ENCODE data around the gene DUSP16. TPM values are rescaled to one million over a fixed set of nuclear protein-coding genes. Genes with fewer than 3 reads are reported as not detected.
"Not testable (repeated sequence)": the region's sequence is repeated elsewhere in the genome, so short reads cannot be mapped to it uniquely, and the experiment has no call there.

DUSP16 gene
- total RNA-seq, 1 experiment from 2014 or later: 4.4 TPM

GRCh38 chr12:12583510-12584178 lies 21.0 kb upstream of the DUSP16 start:
- CTCF ChIA-PET: no interaction called here

GRCh38 chr12:12582895-12583303 lies 20.2 kb upstream of the DUSP16 start:
- DNase-seq (peak; percentile 91), ATAC-seq (peak; percentile 71)
- Histone ChIP-seq H4K20me1 (ENCODE audit: low read length) (no peaks in the 10 kb centered on the region), H3K9me3 (ENCODE audit: low read length) (no peaks in the 10 kb centered on the region), H3F3A (ENCODE audit: low read length, unreplicated experiment) (no peaks in the 10 kb centered on the region), H3K36me3 (ENCODE audit: low read depth, low read length) (no peaks in the 10 kb centered on the region), H3K27me3 (ENCODE audit: low read length) (no peaks in the 10 kb centered on the region), H3K79me2 (ENCODE audit: low read length) (no peaks in the 10 kb centered on the region), H3K9ac (ENCODE audit: low read length) (peak overlapping the region; percentile 96), H3K27ac (ENCODE audit: low read length) (peak overlapping the region; percentile 100), H3K9me2 (replicated peaks; ENCODE audit: low read length) (no peaks in the 10 kb centered on the region), H3K4me1 (ENCODE audit: insufficient read depth, low read length) (peaks cover 65% of the 10 kb centered on the region), H3K4me3 (ENCODE audit: low read length) (no peak overlapping the region), H2AFZ (ENCODE audit: low read length) (no peak overlapping the region), H3K4me2 (ENCODE audit: low read length) (peak overlapping the region; percentile 63)
- intact Hi-C loops (cut with micrococcal nuclease): no loop called here
- ChIA-PET CTCF (no interaction called here), POLR2A (ENCODE audit: unreplicated experiment) (no interaction called here)
- no peak for TF ChIP-seq CTCF (conservative IDR thresholded peaks at IDR 0.05; ENCODE audit: low read depth, low read length)
- no peak for TF ChIP-seq EZH2phosphoT487 (IDR thresholded peaks at IDR 0.05; ENCODE audit: borderline replicate concordance, low read length)
- TF ChIP-seq EZH2 (IDR thresholded peaks at IDR 0.05; ENCODE audit: low read length, unreplicated experiment): no peak
- BruUV-seq (replicated peaks): no TSS peak

More at GRCh38 chr12:12583510-12584178, 21.0 kb upstream of the DUSP16 start:
- Histone ChIP-seq H3F3A (ENCODE audit: low read length, unreplicated experiment) (no peaks in the 10 kb centered on the region), H3K9me2 (replicated peaks; ENCODE audit: low read length) (no peaks in the 10 kb centered on the region), H3K36me3 (ENCODE audit: low read depth, low read length) (no peaks in the 10 kb centered on the region), H3K27me3 (ENCODE audit: low read length) (no peaks in the 10 kb centered on the region), H3K4me1 (ENCODE audit: insufficient read depth, low read length) (peaks cover 65% of the 10 kb centered on the region), H3K27ac (ENCODE audit: low read length) (peak overlapping the region; percentile 97), H3K9me3 (ENCODE audit: low read length) (no peaks in the 10 kb centered on the region), H4K20me1 (ENCODE audit: low read length) (no peaks in the 10 kb centered on the region), H3K9ac (ENCODE audit: low read length) (peak overlapping the region; percentile 87), H3K4me2 (ENCODE audit: low read length) (peak overlapping the region; percentile 33), H2AFZ (ENCODE audit: low read length) (no peak overlapping the region), H3K79me2 (ENCODE audit: low read length) (no peaks in the 10 kb centered on the region), H3K4me3 (ENCODE audit: low read length) (no peak overlapping the region)
- ATAC-seq (no peak), DNase-seq (no peak)
- intact Hi-C loops (cut with micrococcal nuclease): no loop called here
- no peak for TF ChIP-seq EZH2phosphoT487 (IDR thresholded peaks at IDR 0.05; ENCODE audit: borderline replicate concordance, low read length)
- no peak for TF ChIP-seq CTCF (conservative IDR thresholded peaks at IDR 0.05; ENCODE audit: low read depth, low read length)
- TF ChIP-seq EZH2 (IDR thresholded peaks at IDR 0.05; ENCODE audit: low read length, unreplicated experiment): no peak
- BruUV-seq (replicated peaks): TSS peak; percentile 81
- POLR2A ChIA-PET (ENCODE audit: unreplicated experiment): no interaction called here

GRCh38 chr12:12582193-12582881 lies 19.7 kb upstream of the DUSP16 start:
- Histone ChIP-seq H4K20me1 (ENCODE audit: low read length) (no peaks in the 10 kb centered on the region), H3K79me2 (ENCODE audit: low read length) (no peaks in the 10 kb centered on the region), H3K9me3 (ENCODE audit: low read length) (no peaks in the 10 kb centered on the region), H3K36me3 (ENCODE audit: low read depth, low read length) (no peaks in the 10 kb centered on the region), H3K9ac (ENCODE audit: low read length) (peak overlapping the region; percentile 96), H3K4me1 (ENCODE audit: insufficient read depth, low read length) (peaks cover 65% of the 10 kb centered on the region), H3K27ac (ENCODE audit: low read length) (peak overlapping the region; percentile 100), H3F3A (ENCODE audit: low read length, unreplicated experiment) (no peaks in the 10 kb centered on the region), H3K9me2 (replicated peaks; ENCODE audit: low read length) (no peaks in the 10 kb centered on the region), H3K27me3 (ENCODE audit: low read length) (no peaks in the 10 kb centered on the region), H2AFZ (ENCODE audit: low read length) (no peak overlapping the region), H3K4me2 (ENCODE audit: low read length) (peak overlapping the region; percentile 63), H3K4me3 (ENCODE audit: low read length) (no peak overlapping the region)
- intact Hi-C loops (cut with micrococcal nuclease): no loop called here
- DNase-seq (no peak), ATAC-seq (no peak)
- POLR2A ChIA-PET (ENCODE audit: unreplicated experiment): no interaction called here
- CTCF ChIA-PET: no interaction called here
- no peak for TF ChIP-seq CTCF (conservative IDR thresholded peaks at IDR 0.05; ENCODE audit: low read depth, low read length)
- no peak for TF ChIP-seq EZH2 (IDR thresholded peaks at IDR 0.05; ENCODE audit: low read length, unreplicated experiment)
- no peak for TF ChIP-seq EZH2phosphoT487 (IDR thresholded peaks at IDR 0.05; ENCODE audit: borderline replicate concordance, low read length)
- TSS peak; percentile 48 for BruUV-seq (replicated peaks)

- H4K20me1 ChIP-seq (ENCODE audit: low read length); H3K9me2 ChIP-seq (replicated peaks; ENCODE audit: low read length); ATAC-seq; intact Hi-C loops (cut with micrococcal nuclease); H3K4me2 ChIP-seq (ENCODE audit: low read length); H3K79me2 ChIP-seq (ENCODE audit: low read length); POLR2A ChIA-PET (ENCODE audit: unreplicated experiment); BruUV-seq (replicated peaks); H3F3A ChIP-seq (ENCODE audit: low read length, unreplicated experiment); H3K27me3 ChIP-seq (ENCODE audit: low read length); H3K9me3 ChIP-seq (ENCODE audit: low read length); H3K4me3 ChIP-seq (ENCODE audit: low read length); H3K36me3 ChIP-seq (ENCODE audit: low read depth, low read length); DNase-seq; H2AFZ ChIP-seq (ENCODE audit: low read length): not testable (repeated sequence)
- peak overlapping the region; percentile 96; the same call in 1 of the 2 replicates for H3K9ac ChIP-seq (ENCODE audit: low read length)
- peak overlapping the region; percentile 100 for H3K27ac ChIP-seq (ENCODE audit: low read length)
- peaks cover 51% of the 10 kb centered on the region for H3K4me1 ChIP-seq (ENCODE audit: insufficient read depth, low read length)
- CTCF ChIA-PET: interaction anchor here (0.5 kb wide), 1 partner anchor 77 kb away, joined by 3 read pairs; no protein-coding TSS in a partner anchor
Observed at GRCh38 chr12:12580716-12581115, 18.1 kb upstream of the DUSP16 start.

Data from PC-3 (cell line).